Activated T-helper 2 cell treated with anti-CD3 and anti-CD28 coated beads, Interferon-gamma antibody, Interleukin-2, Interleukin-4, amounts not matched to agents 10 μg/mL and 5 μg/mL and 100 μg/mL, durations not matched to agents 14 hours and 24 hours and 36 hours (primary cell): ENCODE results near the gene AGTPBP1. TPM values are rescaled to one million over a fixed set of nuclear protein-coding genes. Genes with fewer than 3 reads are reported as not detected.

Experiments
- DNase-seq: peaks from one replicate; pipeline ENCODE4 v3.0.0; 2021; ENCODE audit warnings: low spot score
- H3K27ac Mint-ChIP-seq: one replicate; pipeline ENCODE4 v1.8.0; 2021; ENCODE audit warnings: mixed read lengths
- H3K27me3 Mint-ChIP-seq: one replicate; pipeline ENCODE4 v1.8.0; 2021; ENCODE audit warnings: low read depth, mixed read lengths
- H3K36me3 Mint-ChIP-seq: one replicate; pipeline ENCODE4 v1.8.0; 2021; ENCODE audit warnings: low read depth, mixed read lengths
- H3K4me1 Mint-ChIP-seq: one replicate; pipeline ENCODE4 v1.8.0; 2021; ENCODE audit warnings: low read depth, mixed read lengths
- H3K4me3 Mint-ChIP-seq: one replicate; pipeline ENCODE4 v1.8.0; 2021; ENCODE audit warnings: low read depth, mild to moderate bottlenecking, moderate library complexity, mixed read lengths
- H3K9me3 Mint-ChIP-seq: one replicate; pipeline ENCODE4 v1.8.0; 2021; ENCODE audit warnings: mixed read lengths
- intact Hi-C: fragments of 100-400 bp; cut with micrococcal nuclease; formaldehyde crosslinking; loops from one replicate; pipeline ENCODE4 v1.15.1; 2023
- total RNA-seq: library from RNA; stranded (reverse); gene quantifications from 2 replicates; pipeline ENCODE4 v1.2.3, GENCODE V29; 2022

The AGTPBP1 gene
- total RNA-seq, 1 donor from 2014 or later: 26.5 TPM

GRCh38 chr9:85543196-85543595 is 198.6 kb downstream of the AGTPBP1 start:
- no peak for DNase-seq
- H3K27me3 Mint-ChIP-seq: no peaks in the 10 kb centered on the region
- no peaks in the 10 kb centered on the region for H3K4me1 Mint-ChIP-seq
- intact Hi-C loops: no loop called here
- H3K36me3 Mint-ChIP-seq: no peaks in the 10 kb centered on the region
- H3K27ac Mint-ChIP-seq: no peak overlapping the region
- H3K4me3 Mint-ChIP-seq: no peak overlapping the region
- no peaks in the 10 kb centered on the region for H3K9me3 Mint-ChIP-seq

- Mint-ChIP-seq H3K4me3 (no peak overlapping the region), H3K27ac (no peak overlapping the region), H3K9me3 (no peaks in the 10 kb centered on the region), H3K4me1 (no peaks in the 10 kb centered on the region), H3K36me3 (no peaks in the 10 kb centered on the region), H3K27me3 (no peaks in the 10 kb centered on the region)
- no peak for DNase-seq
- intact Hi-C loops: no loop called here
Measured at GRCh38 chr9:85541876-85542275, 199.9 kb downstream of the AGTPBP1 start.

DNA sequence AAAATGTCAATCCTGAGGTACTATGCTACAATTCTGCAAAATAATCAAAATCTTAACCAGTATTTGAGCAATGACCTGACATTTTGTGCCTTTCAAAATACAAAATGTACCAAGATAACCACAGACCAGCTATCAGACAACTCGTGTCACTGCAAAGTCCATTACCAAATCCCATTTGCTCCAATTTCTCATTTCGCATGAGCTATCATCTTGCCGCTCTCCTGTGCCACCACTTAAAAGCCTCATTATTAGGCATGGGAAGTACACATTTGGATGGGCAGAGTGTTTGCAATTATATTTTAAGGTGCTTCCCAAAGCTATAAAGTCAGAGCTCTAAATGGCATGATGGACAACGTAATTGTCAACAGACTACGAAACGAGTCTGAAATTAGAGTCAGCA is 205.2 kb downstream of the AGTPBP1 start:
- H3K9me3 Mint-ChIP-seq: no peaks in the 10 kb centered on the region
- H3K4me3 Mint-ChIP-seq: no peak overlapping the region
- intact Hi-C loops: no loop called here
- H3K36me3 Mint-ChIP-seq: no peaks in the 10 kb centered on the region
- H3K27ac Mint-ChIP-seq: no peak overlapping the region
- no peaks in the 10 kb centered on the region for H3K4me1 Mint-ChIP-seq
- peaks cover 2% of the 10 kb centered on the region for H3K27me3 Mint-ChIP-seq
- no peak for DNase-seq

DNA sequence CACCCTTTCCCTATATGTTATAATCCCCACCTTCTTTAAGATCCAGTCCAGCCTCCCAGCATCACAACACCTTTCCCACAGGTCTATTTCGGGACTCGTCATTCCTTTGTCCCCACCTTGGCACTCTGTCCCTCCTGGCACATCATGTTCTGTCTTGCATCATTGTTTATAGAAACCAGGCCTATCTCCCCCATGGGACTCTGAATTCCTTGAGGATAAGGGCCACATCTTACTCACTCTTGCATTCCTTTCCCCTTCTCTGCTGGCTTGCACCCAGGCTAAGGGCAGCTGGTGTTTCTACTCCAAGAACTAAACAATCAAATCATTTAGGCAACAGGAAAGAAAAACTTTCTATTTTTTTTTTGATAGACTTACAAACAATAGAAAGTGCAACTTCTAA is 205.7 kb downstream of the AGTPBP1 start:
- H3K9me3 Mint-ChIP-seq: no peaks in the 10 kb centered on the region
- H3K4me1 Mint-ChIP-seq: no peaks in the 10 kb centered on the region
- no peak for DNase-seq
- peaks cover 2% of the 10 kb centered on the region for H3K27me3 Mint-ChIP-seq
- H3K36me3 Mint-ChIP-seq: no peaks in the 10 kb centered on the region
- no peak overlapping the region for H3K27ac Mint-ChIP-seq
- no peak overlapping the region for H3K4me3 Mint-ChIP-seq
- intact Hi-C loops: no loop called here

- Mint-ChIP-seq H3K4me1 (no peaks in the 10 kb centered on the region), H3K36me3 (no peaks in the 10 kb centered on the region), H3K9me3 (no peaks in the 10 kb centered on the region), H3K4me3 (no peak overlapping the region), H3K27ac (no peak overlapping the region), H3K27me3 (peaks cover 2% of the 10 kb centered on the region)
- DNase-seq: no peak
- intact Hi-C loops: no loop called here
Measured at GRCh38 chr9:85534340-85534739, 207.4 kb downstream of the AGTPBP1 start.

- no peak overlapping the region for H3K4me3 Mint-ChIP-seq
- H3K9me3 Mint-ChIP-seq: no peaks in the 10 kb centered on the region
- no peak for DNase-seq
- H3K27ac Mint-ChIP-seq: no peak overlapping the region
- H3K27me3 Mint-ChIP-seq: peaks cover 2% of the 10 kb centered on the region
- no peaks in the 10 kb centered on the region for H3K36me3 Mint-ChIP-seq
- intact Hi-C loops: no loop called here
- no peaks in the 10 kb centered on the region for H3K4me1 Mint-ChIP-seq
Measured at GRCh38 chr9:85533538-85533937, 208.2 kb downstream of the AGTPBP1 start.

DNA sequence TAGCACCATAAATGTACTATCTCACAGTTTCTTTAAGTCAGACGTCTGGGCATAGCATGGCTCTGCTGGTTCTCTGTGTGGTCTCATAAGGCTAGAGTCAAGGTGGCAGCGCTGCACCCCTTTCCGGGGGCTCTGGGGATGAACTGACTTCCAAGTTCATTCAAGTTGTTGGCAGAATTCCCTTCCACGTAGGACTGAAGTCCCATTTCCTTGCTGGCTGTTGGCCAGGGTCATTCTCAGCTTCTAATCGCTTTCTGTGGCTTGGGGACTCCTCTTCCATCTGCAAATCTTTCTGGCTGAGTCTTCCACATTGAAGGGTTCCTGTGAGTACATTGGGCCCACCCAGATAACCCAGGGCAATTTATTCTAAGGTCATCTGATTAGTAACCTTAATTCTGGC is 211.0 kb downstream of the AGTPBP1 start:
- intact Hi-C loops: no loop called here
- Mint-ChIP-seq H3K27ac (no peak overlapping the region), H3K27me3 (peaks cover 2% of the 10 kb centered on the region), H3K4me3 (no peak overlapping the region), H3K9me3 (no peaks in the 10 kb centered on the region), H3K4me1 (peaks cover 4% of the 10 kb centered on the region), H3K36me3 (no peaks in the 10 kb centered on the region)
- no peak for DNase-seq

DNA sequence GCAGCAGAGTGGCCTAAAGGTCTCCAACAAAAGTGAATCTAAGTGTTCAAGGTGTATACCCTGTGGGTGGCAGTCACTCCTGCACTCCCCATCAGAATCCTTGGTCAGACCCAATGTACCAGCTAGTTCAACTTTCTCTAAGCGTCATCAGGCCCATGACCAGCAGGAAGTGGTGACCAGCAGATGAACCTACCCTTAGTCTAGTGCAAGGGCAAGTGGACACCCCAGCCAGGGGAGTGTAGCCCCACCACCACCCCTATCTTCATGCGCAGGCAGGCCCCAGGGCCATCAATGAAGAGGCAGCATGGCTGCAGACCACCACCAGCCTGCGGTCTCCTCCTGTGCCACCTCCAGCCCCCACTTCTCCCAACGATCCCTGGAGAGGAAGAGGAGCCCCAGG is 213.1 kb downstream of the AGTPBP1 start:
- peaks cover 4% of the 10 kb centered on the region for H3K4me1 Mint-ChIP-seq
- peaks cover 17% of the 10 kb centered on the region for H3K27me3 Mint-ChIP-seq
- H3K4me3 Mint-ChIP-seq: no peak overlapping the region
- H3K36me3 Mint-ChIP-seq: no peaks in the 10 kb centered on the region
- no peak overlapping the region for H3K27ac Mint-ChIP-seq
- H3K9me3 Mint-ChIP-seq: no peaks in the 10 kb centered on the region
- intact Hi-C loops: no loop called here
- no peak for DNase-seq

DNA sequence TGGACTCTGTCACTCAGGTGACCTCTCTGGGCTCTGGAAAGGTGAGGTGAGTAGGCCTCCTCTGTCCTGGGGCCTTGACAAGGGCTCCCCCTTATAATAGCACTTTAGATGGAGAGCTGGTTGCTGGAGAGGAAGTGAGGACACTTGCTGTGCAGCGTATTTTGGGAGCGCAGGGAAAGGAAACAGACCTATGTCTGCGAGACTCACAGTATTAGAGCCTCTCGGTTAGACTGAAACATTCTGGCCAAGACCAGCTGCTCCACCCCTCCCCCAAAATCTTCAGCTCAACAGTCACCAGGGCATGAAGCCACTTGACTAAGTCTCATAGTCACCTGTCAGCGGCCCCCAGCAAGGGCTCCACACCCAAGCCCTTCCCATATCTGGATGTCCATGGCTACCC is 213.6 kb downstream of the AGTPBP1 start:
- H3K9me3 Mint-ChIP-seq: no peaks in the 10 kb centered on the region
- no peak overlapping the region for H3K4me3 Mint-ChIP-seq
- DNase-seq: no peak
- no peaks in the 10 kb centered on the region for H3K36me3 Mint-ChIP-seq
- H3K27me3 Mint-ChIP-seq: peaks cover 20% of the 10 kb centered on the region
- intact Hi-C loops: no loop called here
- peaks cover 4% of the 10 kb centered on the region for H3K4me1 Mint-ChIP-seq
- no peak overlapping the region for H3K27ac Mint-ChIP-seq

DNA sequence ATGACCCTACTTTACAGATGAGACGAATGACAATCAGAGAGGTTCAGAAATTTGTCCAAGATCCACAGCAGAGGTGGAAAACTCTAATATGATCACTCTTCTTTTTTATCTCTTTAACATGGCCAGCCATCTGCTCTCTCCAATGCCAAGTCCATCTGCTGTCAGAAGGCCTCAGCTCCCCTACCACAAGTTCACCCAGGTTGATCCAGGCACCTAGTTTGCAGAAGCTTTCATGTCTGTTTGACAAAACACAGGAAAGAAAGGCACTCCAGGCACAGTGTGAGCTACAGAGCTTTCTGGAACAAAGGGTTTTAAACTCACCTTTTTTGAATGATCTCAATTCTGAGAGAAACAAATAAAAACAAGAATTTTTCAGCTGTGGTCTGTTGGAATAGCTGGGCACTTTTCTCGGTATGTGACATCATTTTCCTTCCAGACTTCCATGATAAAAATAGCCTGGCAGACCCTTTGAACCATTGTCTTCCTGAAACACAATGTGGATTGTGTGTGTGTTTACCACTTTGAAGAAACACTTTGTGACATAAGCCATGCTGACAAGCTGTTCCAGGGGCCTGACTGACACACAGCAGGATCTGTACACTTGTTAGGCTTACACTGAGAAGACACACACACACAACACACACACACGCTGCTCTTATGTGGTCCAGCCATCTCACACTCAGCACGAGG is 214.3 kb downstream of the AGTPBP1 start:
- intact Hi-C loops: no loop called here
- Mint-ChIP-seq H3K36me3 (no peaks in the 10 kb centered on the region), H3K4me1 (peaks cover 4% of the 10 kb centered on the region), H3K27me3 (peaks cover 25% of the 10 kb centered on the region), H3K27ac (no peak overlapping the region), H3K4me3 (no peak overlapping the region), H3K9me3 (no peaks in the 10 kb centered on the region)
- no peak for DNase-seq

- Mint-ChIP-seq H3K36me3 (no peaks in the 10 kb centered on the region), H3K4me3 (no peak overlapping the region), H3K27ac (no peak overlapping the region), H3K9me3 (no peaks in the 10 kb centered on the region), H3K27me3 (peaks cover 40% of the 10 kb centered on the region), H3K4me1 (peaks cover 4% of the 10 kb centered on the region)
- DNase-seq: no peak
- intact Hi-C loops: no loop called here
Measured at GRCh38 chr9:85524531-85524930, 217.2 kb downstream of the AGTPBP1 start.

GRCh38 chr9:85523202-85523601 is 218.6 kb downstream of the AGTPBP1 start:
- Mint-ChIP-seq H3K27ac (no peak overlapping the region), H3K36me3 (no peaks in the 10 kb centered on the region), H3K9me3 (no peaks in the 10 kb centered on the region), H3K27me3 (peaks cover 40% of the 10 kb centered on the region), H3K4me1 (peaks cover 4% of the 10 kb centered on the region), H3K4me3 (no peak overlapping the region)
- intact Hi-C loops: no loop called here
- no peak for DNase-seq

- Mint-ChIP-seq H3K27me3 (peaks cover 40% of the 10 kb centered on the region), H3K4me1 (peaks cover 4% of the 10 kb centered on the region), H3K27ac (no peak overlapping the region), H3K9me3 (no peaks in the 10 kb centered on the region), H3K4me3 (peak overlapping the region; percentile 69), H3K36me3 (no peaks in the 10 kb centered on the region)
- DNase-seq: peak; percentile 15
- intact Hi-C loops: no loop called here
Measured at GRCh38 chr9:85522459-85523092, 219.2 kb downstream of the AGTPBP1 start.
